HT-29 (cell line): ENCODE results near the gene BTBD2. TPM values are rescaled to one million over a fixed set of nuclear protein-coding genes. Genes with fewer than 3 reads are reported as not detected.
A peak's percentile ranks its signal among the peaks of the same experiment; 100 is the strongest.

Experiments
- DNase-seq: peaks from one replicate; pipeline ENCODE4 v3.0.0-alpha.2; 2015; ENCODE audit warnings: low spot score
- total RNA-seq: library from RNA; depleted of rRNA; stranded (reverse); fragments of >200 nt; shearing (Covaris generic); gene quantifications from 2 replicates; pipeline ENCODE4 v1.2.3, GENCODE V29; 2014

BTBD2 gene
- total RNA-seq, 1 experiment from 2014 or later = 56.4 TPM

DNA sequence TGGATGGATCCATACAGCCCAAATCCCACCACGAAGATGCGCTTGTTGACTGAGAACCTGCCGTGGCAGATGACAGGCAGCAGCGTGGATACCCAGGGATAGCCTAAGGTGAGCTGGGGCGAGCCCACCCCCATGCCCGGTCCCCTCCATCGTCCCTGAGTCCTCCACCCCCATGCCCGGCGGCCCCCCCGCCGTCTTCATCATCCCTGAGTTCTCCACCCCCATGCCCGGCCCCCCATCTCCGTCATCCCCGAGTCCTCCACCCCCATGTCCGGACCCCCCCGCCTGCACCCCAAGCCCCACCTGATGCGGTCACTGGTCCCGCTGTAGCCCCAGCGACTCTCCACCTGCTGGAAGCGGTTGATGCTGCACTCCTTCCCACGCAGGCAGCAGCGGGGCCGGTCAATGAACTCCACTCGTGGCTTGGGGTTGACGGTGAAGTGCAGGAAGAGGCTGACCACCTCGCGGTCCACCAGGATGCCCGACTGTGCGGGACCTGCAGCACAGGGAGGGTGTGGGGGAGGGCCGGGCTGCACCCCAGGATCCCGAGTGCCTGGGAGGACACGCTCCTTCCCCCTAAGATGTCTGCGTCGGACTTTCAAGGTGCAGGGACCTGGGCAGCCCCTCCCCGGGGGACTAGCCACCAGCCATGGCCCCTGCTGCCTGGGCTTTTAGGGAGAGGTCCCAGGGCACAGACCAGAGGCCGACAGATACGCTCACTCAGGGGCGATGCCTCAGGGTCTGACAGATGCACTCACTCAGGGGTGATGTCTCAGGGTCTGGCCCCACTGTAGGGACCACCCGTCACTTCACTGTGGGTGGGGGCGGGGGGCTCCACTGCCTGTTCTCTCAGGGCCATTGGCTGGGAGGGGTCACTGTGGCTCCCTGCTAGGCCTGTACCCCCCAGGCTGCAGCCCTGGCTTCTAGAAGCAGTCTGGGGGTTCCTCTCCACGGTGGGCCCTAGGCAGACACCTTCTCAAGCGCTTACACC is 28.0 kb downstream of the BTBD2 start:
- DNase-seq = no peak

DNA sequence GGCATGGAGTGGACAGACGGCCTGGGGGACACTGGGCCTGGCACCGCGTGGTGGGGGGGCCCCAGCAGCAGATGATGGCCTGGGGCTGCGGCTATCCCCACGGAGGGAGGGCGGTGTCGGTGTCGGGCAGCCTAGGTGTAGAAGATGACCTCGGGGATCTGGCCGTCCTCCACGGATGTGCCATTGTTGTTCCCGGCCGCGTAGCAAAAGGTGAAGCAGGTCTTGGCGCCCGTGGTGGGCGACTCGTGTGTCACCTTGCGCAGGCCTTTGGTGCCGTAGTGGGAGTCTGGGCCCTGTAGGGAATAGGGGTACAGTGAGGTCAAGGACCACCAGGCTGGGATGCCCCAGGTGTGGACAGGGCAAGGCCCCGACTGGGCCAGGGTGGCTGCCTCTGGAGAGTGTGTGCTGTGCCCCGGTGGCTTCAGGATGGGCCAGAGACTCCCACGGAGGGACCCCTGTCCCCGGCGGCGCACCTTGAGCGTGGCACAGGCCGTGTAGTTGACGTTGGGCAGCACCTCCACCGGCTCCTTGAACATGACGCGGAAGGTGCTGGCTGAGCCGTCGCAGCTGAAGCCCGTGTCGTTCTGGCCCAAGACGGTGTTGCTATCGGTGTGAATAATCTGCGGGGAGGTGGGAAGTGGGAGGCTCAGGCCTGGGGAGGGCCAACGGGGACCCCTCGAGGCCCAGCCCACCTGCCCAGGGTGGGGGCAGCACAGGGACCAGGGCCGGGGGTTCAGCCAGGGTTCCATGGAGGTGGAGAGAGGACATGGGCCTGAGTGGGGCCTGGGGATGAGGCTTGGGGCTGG is 29.0 kb downstream of the BTBD2 start:
- DNase-seq = no peak

DNA sequence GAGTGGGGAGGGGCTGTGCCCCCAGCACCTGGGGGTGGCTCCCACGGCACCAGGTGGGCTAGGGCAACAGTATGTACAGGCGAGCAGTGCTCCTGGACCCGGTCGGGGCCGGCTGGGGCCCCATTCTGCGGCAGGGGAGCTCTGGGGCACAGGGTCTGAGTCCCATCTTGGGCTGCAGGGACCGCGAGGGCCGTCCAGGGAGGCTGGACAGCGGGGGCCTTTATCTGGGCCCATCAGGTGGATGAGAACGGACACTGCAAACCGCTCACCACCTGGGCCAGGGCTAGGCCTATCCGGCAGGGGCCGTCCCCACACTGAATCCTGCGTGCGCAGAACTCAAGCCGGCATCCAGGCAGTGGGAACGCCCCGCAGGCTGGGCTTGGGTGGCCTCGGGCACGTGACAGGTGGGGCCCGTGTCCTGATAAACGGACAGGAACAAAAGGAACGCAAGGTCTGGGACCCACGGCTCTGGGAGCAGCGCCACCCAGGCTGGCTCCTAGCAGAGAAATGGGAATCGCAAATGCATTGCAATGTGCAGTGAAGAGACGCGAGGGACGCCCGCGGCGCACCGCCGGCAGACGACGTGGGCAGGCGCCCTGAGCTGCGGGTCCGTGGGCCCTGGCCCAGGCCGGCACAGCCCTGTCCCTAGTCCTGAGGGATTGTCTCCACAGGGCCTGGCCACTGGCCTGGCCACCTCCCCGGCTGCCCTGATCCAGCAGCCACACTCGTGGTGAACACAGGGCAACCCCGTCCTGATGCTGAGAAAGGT is 29.7 kb downstream of the BTBD2 start:
- no peak for DNase-seq

DNA sequence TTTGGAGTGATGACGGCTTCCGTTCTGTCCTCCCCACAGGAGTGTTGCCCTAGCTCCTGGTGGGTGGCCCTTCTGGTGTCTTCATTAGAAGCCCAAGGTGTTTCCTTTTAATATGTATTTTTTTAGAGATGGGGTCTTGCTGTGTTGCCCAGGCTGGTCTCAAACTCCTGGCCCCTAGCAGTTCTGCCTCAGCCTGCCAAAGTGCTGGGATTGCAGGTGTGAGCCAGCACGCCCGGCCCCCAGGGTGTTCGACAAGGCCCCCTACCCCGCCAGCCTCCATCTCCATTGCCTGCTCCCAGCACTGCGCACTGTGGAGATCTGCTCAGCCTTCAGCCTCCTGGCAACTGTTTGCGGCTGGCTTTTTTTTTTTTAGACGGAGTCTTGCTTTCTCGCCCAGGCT is 31.2 kb downstream of the BTBD2 start:
- DNase-seq = no peak

DNA sequence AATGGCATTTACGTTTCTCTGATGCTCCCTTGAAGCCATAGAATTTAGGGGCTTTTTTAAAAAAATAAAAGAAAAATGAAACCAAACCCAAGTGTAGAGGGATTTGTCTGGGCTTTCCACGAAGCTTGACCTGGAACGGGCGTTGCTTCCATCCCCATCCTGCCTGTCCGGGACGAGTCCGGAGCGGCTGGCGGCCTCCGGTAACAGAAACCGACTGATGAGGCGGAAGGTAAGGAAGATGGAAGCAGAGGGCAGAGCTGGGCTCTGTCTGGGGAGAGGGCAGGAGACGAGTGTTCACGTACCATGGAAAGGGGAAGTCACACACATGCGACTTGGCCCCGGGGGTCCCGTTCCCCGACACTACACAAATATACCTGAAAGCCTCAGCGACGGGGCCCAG is 34.3 kb downstream of the BTBD2 start:
- no peak for DNase-seq

DNA sequence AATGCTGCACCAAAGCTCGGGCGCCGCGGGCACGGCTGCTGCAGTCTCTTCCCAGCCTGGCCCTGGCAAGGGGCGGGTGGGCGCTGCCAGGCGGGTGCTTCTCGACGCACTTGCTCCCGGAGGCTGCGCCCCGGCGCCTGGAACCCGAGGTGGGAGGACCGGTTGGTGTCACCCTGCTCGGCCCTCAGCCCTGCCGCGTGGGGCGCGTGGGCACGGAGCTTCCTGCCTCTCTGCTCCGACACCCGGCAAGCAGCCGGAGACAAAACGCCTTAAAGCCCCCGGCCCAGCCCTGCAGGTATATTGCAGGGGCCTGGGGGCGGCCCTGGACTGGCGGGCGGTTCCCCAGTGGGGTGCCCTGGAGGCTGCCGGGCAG is 34.7 kb downstream of the BTBD2 start:
- DNase-seq = no peak

DNA sequence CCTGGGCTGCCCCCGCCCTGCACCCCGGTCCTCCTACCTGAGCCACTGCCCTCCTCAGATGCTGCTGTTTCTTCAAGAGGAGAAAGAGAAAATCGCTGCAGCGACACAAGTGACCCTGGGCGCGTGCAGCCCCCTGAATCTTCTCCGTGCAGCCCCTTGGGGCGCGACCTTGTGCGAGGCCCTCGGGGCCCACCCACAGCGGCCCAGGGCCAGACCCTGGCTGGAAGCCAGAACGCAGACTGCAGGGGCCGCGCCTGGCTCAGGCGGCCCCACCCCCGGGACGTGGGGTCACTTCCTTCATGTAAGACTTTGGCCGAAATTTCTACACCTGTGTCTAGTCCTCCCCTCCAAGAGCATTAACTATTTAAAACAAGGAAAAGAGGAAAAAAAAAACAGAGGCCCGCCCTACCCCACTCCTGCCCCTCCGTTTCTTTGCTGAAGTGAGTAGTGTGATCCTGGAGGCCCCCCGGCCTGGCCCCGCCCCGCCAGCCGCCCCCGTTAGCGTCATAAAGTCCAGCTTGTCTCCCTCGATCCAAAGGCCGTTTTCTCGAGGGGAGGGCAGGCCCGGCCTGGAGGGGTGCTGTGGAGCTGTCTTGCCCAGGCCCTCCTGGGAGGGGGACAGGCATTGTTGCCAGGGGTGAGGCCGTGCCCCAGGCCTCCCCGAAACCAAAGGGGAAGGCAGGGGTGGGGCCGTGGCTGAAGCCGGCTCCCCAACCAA is 35.3 kb downstream of the BTBD2 start:
- no peak for DNase-seq

DNA sequence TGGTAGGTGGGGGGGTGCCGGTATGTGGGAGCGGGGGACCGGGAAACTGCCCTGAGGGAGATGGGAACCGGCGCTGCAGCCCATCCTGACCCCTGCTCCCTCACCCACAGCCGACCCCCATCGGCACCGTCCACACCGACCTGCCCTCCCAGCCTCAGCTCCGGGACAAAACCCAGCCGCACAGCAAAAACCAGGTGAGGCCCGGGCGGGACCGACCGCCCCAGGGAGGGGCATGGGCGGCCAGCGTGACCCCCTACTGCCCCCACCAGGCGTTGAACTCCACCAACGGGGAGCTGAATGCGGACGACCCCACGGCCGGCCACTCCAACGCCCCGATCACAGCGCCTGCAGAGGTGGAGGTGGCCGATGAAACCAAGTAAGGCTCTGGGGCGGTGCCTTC is 35.9 kb downstream of the BTBD2 start:
- DNase-seq = no peak

DNA sequence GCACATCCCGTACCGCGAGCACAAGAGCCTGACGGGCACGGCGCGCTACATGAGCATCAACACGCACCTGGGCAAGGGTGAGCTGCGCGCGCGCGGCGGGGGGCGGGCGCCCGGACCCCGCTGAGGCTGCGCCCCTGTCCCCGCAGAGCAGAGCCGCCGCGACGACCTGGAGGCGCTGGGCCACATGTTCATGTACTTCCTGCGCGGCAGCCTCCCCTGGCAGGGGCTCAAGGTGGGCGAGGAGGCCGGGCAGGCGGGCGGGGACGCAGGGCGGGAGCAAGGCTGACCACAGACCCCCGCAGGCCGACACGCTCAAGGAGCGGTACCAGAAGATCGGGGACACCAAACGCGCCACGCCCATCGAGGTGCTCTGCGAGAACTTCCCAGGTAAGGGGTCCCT is 36.5 kb downstream of the BTBD2 start:
- DNase-seq = no peak

DNA sequence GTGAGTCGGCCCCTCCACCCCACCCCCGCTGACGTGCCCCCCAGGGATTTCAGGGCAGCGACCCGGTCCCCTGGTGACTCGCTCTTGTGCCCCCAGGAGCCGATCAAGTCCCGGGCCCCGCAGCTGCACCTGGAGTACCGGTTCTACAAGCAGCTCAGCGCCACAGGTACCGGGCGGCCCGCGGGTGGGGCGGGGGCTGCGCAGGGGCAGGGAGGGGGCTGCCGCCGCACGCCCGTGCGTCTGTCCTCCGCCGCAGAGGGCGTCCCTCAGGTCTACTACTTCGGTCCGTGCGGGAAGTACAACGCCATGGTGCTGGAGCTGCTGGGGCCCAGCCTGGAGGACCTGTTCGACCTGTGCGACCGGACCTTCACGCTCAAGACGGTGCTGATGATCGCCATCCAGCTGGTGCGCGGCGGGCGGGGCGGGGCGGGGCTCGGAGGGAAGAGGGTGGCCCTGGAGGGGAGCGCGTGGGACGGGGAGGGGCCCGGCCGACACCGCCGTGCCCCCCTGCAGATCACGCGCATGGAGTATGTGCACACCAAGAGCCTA is 37.1 kb downstream of the BTBD2 start:
- no peak for DNase-seq

DNA sequence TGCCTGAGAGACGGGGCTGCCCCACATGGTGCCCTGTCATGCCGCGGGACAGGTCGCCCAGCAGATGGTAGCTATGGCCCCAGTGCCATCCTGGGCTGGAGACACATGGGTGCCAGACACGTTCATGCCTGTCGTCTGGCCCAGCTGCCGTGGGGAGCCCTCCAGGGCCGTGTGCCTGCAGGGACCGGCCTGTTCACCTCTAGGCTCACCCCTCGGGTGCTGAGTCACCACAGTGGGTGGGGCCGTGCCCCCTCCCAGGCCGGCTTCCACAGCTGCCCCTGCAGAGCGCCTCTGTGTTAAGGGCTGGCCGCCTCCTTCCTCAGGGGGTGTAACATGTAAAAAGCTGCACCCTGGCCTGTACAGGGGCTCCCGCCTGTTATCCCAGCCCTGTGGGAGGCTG is 38.4 kb downstream of the BTBD2 start:
- no peak for DNase-seq

DNA sequence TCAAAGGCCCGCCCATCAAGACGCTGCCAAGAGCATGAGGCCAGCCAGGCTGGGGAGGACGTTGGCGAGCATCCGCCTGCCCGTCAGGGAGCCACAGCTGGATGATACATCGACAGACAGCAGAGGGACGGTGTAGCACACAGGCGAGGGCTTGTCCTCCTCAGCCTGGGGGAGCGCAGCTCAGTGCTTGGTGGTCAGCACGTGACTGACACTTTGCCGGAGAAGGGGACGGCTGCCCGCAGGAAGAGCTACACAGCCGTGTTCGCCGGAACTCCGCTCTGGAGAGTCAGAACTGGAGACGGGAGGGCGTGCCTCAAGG is 40.4 kb downstream of the BTBD2 start:
- DNase-seq = no peak

DNA sequence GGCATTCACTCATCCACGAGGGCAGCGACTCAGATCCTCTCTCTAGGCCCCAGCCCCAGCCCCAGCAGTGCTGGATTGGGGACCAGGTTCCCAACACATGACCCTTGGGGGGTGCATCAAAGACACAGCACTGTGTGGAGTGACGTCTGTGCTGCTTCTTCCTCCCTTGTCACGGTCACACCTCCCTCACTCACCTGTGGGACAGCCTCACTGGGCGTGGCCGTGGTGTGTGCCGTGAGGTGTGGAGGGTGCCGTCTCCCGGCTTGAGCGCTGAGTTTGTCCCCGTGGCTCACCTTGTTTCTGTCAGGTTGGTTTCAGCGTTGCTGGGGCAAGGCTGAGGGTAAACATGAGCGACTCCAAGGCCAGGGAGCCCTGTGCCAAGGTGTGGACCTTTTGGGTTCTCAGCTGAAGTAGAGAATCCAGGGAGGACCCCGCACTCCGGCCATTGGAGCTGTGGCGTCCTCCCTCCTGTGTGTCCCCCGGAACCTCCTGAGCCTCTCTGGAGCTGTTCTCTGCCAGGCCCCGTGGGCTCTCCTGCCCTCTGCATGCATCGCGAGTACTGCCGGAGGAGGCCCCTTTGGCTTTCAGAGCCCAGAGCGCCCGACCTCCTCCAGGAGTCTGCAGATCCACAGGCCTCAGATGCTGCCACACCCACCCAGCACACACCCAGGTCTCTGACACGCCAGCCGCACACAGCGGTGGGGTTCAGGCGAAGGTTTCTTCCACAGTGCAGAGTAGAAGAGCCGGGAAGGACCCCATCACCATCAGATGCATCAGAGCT is 40.9 kb downstream of the BTBD2 start:
- DNase-seq = no peak

DNA sequence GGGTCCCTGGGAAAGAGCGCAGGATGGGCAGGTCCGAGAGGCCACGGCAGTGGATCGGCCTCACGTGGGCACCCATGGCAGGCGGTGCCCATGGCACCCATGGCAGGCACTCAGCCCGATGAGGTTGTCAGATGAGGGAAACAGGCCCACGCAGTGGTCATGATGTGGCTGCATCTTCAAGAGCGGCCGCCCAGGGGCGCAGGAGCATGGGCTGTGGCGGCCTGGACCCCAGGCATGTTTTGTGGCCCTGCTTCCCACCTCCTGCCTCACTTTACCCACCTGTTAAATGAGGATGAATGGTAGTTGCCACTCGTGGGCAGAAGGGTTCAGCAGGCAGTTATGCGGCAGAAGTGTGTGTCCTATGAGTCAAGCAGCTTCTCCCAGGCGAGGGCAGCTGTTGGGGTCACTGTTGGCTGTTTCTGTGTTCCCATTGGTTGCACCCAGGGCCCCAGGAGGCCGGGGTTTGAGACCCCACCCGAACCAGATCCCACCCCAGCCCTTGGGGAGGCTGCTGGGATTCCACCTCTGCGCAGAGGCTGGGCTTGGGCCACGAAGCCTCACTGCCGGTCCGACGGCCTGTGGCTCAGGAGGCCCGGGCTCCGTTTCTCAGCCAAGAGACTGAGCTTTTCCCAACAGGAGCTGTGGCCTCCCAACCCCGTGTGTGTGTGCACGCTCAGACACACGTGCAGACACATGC is 44.6 kb downstream of the BTBD2 start:
- no peak for DNase-seq

DNA sequence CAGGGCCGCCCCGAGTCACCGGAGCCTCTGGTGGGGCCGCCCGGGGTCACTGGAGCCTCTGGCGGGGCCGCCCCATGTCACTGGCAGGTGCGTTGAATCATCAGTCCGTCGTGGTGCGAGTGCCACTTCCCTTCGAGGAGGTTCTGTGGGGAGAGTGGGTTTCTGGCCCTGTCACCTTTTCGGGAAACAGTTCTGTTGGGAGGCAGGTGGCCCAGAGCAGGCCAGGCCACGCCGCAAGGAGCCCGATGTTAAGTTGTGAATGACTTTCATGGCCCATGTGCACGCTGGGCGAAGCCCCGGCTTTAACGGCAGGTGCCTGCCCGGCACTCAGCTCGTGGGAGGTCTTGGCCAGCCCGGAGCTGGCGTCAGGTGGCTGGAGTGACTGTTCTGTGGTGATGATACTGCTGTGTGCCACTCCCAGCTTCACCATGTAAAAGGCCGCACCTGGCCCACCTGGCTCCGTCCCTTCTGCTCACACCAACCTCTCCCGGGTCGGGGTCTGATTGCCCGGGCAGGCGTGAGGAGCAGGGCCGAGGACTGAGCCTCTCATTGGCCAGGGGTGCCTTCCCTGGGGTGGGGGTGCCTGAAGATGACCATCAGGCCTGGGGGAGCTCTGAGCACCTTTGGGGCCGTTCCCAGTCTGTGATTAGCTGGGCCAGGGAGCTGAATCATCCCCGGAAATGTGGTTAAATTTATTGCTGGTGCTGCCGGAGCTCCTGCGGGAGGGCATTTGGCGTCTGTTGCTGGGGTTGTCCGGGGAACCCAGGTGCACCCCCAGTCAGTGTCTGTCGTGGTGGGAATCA is 45.3 kb downstream of the BTBD2 start:
- DNase-seq = peak; percentile 38

DNA sequence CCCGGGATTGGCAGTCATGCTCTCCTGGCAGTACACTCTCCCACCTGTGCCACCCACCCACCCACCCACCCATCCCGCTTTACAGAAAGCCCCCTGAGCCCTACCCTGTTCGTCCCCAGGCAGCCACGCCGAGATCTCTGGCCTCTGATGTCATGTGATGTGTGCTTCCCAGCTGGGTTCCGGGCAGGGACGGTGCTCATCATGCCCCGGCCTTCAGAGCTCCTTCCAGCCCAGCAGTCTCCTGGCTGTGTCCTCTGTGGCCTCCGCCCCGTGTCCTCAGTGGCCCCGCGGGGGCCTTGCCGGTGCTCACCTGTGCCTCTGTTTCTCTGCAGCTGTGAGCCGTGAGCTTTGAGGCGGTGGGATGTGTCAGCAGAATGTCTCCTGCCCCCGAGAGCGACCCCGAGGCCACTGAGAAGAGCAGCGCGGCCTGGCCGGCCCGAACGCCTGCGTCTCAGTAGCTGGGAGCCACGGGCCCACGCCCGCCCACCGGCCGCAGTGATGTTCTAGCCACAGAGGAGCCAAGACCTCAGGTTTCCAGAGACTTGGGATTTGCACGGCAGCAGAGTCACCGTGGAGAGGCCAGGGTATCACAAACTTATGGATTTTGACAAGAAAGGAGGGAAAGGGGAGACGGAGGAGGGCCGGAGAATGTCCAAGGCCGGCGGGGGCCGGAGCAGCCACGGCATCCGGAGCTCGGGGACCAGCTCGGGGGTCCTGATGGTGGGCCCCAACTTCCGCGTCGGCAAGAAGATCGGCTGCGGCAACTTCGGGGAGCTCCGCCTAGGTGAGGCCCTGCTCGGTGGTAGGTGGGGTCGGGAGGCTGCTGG is 46.1 kb downstream of the BTBD2 start:
- no peak for DNase-seq

DNA sequence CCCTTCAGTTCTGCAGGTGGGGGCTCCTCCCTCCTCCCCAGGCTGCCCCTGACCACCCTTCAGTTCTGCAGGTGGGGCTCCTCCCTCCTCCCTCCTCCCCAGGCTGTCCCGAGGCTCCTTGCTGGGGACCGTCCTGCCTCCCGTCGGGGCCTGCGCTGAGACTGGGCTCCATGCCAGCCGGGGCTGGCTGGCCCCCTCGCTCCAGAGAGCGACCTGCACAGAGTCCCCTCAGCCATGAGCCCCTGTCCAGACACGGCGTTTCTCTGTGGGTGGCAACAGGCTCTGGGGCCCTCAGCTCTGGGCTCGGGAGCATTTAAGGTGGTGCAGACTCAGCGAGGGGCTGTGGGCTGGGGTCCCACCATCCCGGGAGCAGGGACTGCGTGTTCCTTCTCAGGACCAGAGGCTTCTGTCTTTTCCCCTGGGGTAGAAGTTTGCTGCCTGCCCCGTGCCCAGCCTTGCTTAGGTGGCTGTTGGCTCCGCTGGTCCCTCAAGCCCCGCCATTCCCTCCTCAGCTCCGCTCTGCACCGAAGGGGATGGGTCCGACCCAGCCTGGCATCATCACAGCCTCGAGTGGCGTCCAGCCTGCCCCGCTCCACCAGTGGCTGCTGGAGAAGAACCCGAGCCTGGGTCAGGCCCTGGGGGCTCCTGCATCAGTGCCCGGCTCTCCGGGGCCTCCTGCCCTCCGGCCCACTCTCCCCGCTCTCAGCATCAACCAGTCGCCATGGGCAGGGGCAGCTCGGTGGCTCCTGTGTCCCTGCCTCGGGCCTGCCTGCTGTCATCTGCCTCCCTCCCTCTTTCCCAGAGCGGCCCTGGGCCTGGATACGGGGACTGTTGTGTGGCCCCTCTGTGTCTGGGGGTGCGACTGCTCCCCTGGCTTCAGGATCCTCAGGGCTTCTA is 47.0 kb downstream of the BTBD2 start:
- DNase-seq = no peak
